Lung (tissue), 12 donors: ENCODE data around the gene CCDC27. TPM values are rescaled to one million over a fixed set of nuclear protein-coding genes. Genes with fewer than 3 reads are reported as not detected.

ENCODE experiments used
- ATAC-seq: fragments of 200-7000 bp; cut with Tn5 transposase; one replicate; pipeline ENCODE4 v1.9.1; 2020; ENCODE audit warnings: moderate number of reproducible peaks; ENCODE audit not compliant: insufficient read depth, low FRiP score
- DNase-seq, 3 donors: peaks; one replicate each; pipeline ENCODE4 v3.0.0-alpha.2; 2013 to 2017
- H3K27ac ChIP-seq, 2 donors: one replicate each; pipeline ENCODE4 v1.5.1; 2013; ENCODE audit warnings: mild to moderate bottlenecking in 2 of 2, moderate library complexity in 2 of 2, control low read depth in 1 of 2, inconsistent platforms in 1 of 2, low read depth in 1 of 2, low read length in 1 of 2
- H3K27me3 ChIP-seq, 3 donors: one replicate each; pipeline ENCODE4 v1.5.1; 2013; ENCODE audit warnings: low read length in 2 of 3; ENCODE audit not compliant: control insufficient read depth in 3 of 3, insufficient read depth in 3 of 3
- H3K36me3 ChIP-seq, 4 donors: one replicate each; pipeline ENCODE4 v1.5.1; 2013; ENCODE audit warnings: low read length in 4 of 4, mild to moderate bottlenecking in 1 of 4, moderate library complexity in 1 of 4; ENCODE audit not compliant: control insufficient read depth in 4 of 4, insufficient read depth in 4 of 4
- H3K4me1 ChIP-seq, 5 donors: one replicate each; pipeline ENCODE4 v1.5.1; 2013; ENCODE audit warnings: low read length in 5 of 5, mild to moderate bottlenecking in 2 of 5, moderate library complexity in 1 of 5; ENCODE audit not compliant: control insufficient read depth in 5 of 5, insufficient read depth in 5 of 5
- H3K4me3 ChIP-seq: one replicate; pipeline ENCODE4 v1.5.1; 2013; ENCODE audit warnings: mild to moderate bottlenecking, control low read depth, moderate library complexity
- H3K9ac ChIP-seq, 2 donors: one replicate each; pipeline ENCODE4 v1.5.1; 2013; ENCODE audit warnings: low read length in 2 of 2, control low read depth in 1 of 2; ENCODE audit not compliant: insufficient read depth in 1 of 2
- H3K9me3 ChIP-seq, 4 donors: one replicate each; pipeline ENCODE4 v1.5.1; 2013; ENCODE audit warnings: low read length in 3 of 4, mild to moderate bottlenecking in 1 of 4, moderate library complexity in 1 of 4; ENCODE audit not compliant: control insufficient read depth in 4 of 4, insufficient read depth in 3 of 4
- WGBS, 2 donors: extraction: QIAGEN DNeasy Blood & Tissue Kit; methylation state at CpG; one replicate each; pipeline ENCODE4 v1.1.7; 2013; 5-methylcytosine and 5-hydroxymethylcytosine counted together
- polyA plus RNA-seq, 2 donors: library from polyadenylated mRNA; stranded (reverse); fragments of 200-250 nt; gene quantifications; one replicate each; pipeline ENCODE4 v1.2.1, GENCODE V29; 2013
- total RNA-seq, 2 donors: library from RNA; depleted of rRNA in 1 of 2; stranded (reverse); fragments of >200 nt in 1 of 2; gene quantifications; one replicate each; pipeline ENCODE4 v1.2.1, GENCODE V29; 2014 to 2021
- TF ChIP-seq, protein P1 (sequence below): IDR thresholded peaks from 2 replicates; pipeline ENCODE4 v1.5.1; 2012; ENCODE audit warnings: mild to moderate bottlenecking; ENCODE audit errors: control extremely low read depth, extremely low read depth
- donor health status: control.
- donor health status: control.
- donor health status: Bipolar disorder and iron deficiency.
- donor health status: healthy.
- donor health status: DM: yes; HTN: yes; CAD: no.

CCDC27 gene
- total and polyA plus RNA-seq, 4 donors = not detected

- Histone ChIP-seq H3K9me3 (no peaks in the 10 kb centered on the region), H3K27me3 (no peaks in the 10 kb centered on the region), H3K9ac (no peak overlapping the region), H3K4me3 (no peak overlapping the region), H3K4me1 (peaks cover 3 to 15% (median 11%) of the 10 kb centered on the region in 5 donors), H3K27ac (no peak overlapping the region), H3K36me3 (peaks cover 4 to 31% (median 14%) of the 10 kb centered on the region in 4 donors)
- DNase-seq (no peak), ATAC-seq (no peak)
- TF ChIP-seq, protein P1, sequence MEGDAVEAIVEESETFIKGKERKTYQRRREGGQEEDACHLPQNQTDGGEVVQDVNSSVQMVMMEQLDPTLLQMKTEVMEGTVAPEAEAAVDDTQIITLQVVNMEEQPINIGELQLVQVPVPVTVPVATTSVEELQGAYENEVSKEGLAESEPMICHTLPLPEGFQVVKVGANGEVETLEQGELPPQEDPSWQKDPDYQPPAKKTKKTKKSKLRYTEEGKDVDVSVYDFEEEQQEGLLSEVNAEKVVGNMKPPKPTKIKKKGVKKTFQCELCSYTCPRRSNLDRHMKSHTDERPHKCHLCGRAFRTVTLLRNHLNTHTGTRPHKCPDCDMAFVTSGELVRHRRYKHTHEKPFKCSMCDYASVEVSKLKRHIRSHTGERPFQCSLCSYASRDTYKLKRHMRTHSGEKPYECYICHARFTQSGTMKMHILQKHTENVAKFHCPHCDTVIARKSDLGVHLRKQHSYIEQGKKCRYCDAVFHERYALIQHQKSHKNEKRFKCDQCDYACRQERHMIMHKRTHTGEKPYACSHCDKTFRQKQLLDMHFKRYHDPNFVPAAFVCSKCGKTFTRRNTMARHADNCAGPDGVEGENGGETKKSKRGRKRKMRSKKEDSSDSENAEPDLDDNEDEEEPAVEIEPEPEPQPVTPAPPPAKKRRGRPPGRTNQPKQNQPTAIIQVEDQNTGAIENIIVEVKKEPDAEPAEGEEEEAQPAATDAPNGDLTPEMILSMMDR = no peak
- 82 to 95% methylated on average over 12 of the region's 12 CpGs for WGBS, 2 donors
Measured at GRCh38 chr1:3790500-3790923, 38.3 kb downstream of the CCDC27 start.

DNA sequence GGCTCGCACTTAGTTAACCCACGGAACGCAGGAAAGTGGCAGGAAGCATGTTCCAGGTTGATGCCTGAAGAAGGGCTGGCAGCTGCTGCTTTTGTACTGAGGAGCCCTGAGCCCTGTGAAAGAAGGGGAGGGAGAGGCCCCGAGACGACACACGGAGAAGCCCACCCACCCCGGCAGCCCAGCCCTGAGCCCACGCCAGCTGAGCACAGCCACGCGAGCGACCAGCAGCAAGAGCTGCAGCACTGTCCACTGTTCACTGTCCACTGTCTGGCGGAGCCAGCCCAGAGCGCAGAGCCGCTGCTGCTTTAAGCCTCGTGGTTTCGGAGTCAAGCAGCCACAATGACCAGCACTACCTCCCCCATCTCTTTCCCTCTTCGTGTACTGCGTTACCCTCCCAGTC, 38.7 kb downstream of the CCDC27 start:
- peaks cover 4 to 29% (median 14%) of the 10 kb centered on the region in 4 donors for H3K36me3 ChIP-seq
- H3K27ac ChIP-seq = no peak overlapping the region
- DNase-seq (no peak), ATAC-seq (no peak)
- 90 to 91% methylated on average over 18 of the region's 18 CpGs for WGBS, 2 donors
- no peak overlapping the region for H3K9ac ChIP-seq
- no peaks in the 10 kb centered on the region for H3K9me3 ChIP-seq
- TF ChIP-seq, protein P1 = no peak
- H3K4me1 ChIP-seq = peaks cover 3 to 15% (median 11%) of the 10 kb centered on the region in 5 donors
- no peak overlapping the region for H3K4me3 ChIP-seq
- H3K27me3 ChIP-seq = no peaks in the 10 kb centered on the region

- H3K27me3 ChIP-seq = peaks cover 0 to 5% (median 2%) of the 10 kb centered on the region in 3 donors
- TF ChIP-seq, protein P1 = no peak
- peaks cover 0 to 5% (median 2%) of the 10 kb centered on the region in 4 donors for H3K36me3 ChIP-seq
- H3K4me3 ChIP-seq = peak overlapping the region; percentile 97
- H3K27ac ChIP-seq = peak overlapping the region; percentile 51 to 52
- peaks cover 0 to 2% (median 0%) of the 10 kb centered on the region in 4 donors for H3K9me3 ChIP-seq
- ATAC-seq (peak; percentile 24), DNase-seq (peak in 1 of 3 donors; percentile 6)
- peaks cover 3 to 19% (median 15%) of the 10 kb centered on the region in 5 donors for H3K4me1 ChIP-seq
- peak overlapping the region; percentile 16 to 61 for H3K9ac ChIP-seq
- WGBS, 2 donors = 5 to 6% methylated on average over 37 to 53 of the region's 53 CpGs
Measured at GRCh38 chr1:3795453-3796214, 43.4 kb downstream of the CCDC27 start.
